ENCODE data around the gene OR10A6. TPM values are rescaled to one million over a fixed set of nuclear protein-coding genes. Genes with fewer than 3 reads are reported as not detected.

OR10A6 gene
- total and polyA plus RNA-seq, 3 donors from 2014 or later = not detected

DNA sequence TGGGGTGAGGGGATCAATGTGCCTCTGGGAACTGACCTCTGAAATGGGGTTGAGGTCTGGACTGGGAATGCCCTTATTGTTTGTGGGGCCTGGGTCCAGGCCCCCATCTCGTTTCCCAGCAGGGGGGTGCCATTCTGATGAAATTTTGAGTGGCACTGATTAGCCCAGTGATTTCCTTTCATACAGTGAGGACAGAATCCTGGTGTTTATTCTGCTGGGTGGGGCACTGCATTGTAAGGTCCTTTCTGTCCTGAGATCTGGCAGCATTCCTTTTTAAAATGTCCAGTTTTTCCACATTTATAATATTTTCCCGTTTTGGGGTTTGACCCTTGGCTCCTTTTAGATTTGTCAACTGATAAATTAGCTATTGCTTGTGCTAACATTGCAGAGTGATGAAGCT lies 27.1 kb downstream of the OR10A6 start:
- Histone ChIP-seq H3K36me3 (ENCODE audit: low read depth, missing control alignments) (no peaks in the 10 kb centered on the region), H3K4me1 (peaks cover 3% of the 10 kb centered on the region), H3K4me3 (no peak overlapping the region), H3K27me3 (no peaks in the 10 kb centered on the region), H3K27ac (no peak overlapping the region), H3K9me3 (no peaks in the 10 kb centered on the region)
- no peak for DNase-seq
- 28 to 36% methylated on average over 2 of the region's 2 CpGs for WGBS, 2 donors
- TF ChIP-seq POLR2A (IDR thresholded peaks at IDR 0.05) = no peak
- TF ChIP-seq, protein P1, sequence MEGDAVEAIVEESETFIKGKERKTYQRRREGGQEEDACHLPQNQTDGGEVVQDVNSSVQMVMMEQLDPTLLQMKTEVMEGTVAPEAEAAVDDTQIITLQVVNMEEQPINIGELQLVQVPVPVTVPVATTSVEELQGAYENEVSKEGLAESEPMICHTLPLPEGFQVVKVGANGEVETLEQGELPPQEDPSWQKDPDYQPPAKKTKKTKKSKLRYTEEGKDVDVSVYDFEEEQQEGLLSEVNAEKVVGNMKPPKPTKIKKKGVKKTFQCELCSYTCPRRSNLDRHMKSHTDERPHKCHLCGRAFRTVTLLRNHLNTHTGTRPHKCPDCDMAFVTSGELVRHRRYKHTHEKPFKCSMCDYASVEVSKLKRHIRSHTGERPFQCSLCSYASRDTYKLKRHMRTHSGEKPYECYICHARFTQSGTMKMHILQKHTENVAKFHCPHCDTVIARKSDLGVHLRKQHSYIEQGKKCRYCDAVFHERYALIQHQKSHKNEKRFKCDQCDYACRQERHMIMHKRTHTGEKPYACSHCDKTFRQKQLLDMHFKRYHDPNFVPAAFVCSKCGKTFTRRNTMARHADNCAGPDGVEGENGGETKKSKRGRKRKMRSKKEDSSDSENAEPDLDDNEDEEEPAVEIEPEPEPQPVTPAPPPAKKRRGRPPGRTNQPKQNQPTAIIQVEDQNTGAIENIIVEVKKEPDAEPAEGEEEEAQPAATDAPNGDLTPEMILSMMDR (IDR thresholded peaks at IDR 0.05) = no peak
- intact Hi-C loops (cut with DNase I; ENCODE audit: low total_unique reads) = no loop called here

DNA sequence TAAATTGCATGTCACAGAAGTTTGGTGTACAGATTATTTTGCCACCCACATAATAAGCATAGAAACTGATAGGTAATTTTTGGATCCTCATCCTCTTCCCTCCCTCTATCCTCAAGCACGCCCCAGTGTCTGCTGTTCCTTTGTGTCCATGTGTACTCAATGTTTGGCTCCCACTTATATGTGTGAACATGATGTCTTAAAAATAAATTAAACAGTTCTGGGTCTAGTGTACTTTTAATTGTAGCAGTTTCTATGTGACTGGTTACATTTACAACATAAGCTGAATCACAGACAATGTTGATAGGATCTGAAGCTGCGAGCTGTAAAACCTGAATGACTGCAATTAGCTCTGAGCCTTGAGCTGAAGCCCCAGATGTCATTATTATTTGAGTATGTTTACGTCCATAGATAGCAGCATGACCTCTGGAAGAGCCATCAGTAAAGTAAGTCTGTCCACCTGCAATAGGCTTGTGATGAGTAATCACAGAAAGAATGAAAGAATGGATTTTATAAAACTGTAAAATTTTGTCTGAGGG lies 29.7 kb downstream of the OR10A6 start:
- H3K27me3 ChIP-seq = no peaks in the 10 kb centered on the region
- peaks cover 10% of the 10 kb centered on the region for H3K4me1 ChIP-seq
- no peak overlapping the region for H3K27ac ChIP-seq
- intact Hi-C loops (cut with DNase I; ENCODE audit: low total_unique reads) = no loop called here
- no peaks in the 10 kb centered on the region for H3K36me3 ChIP-seq (ENCODE audit: low read depth, missing control alignments)
- 43 to 58% methylated on average over 3 of the region's 3 CpGs for WGBS, 2 donors
- no peak for TF ChIP-seq POLR2A (IDR thresholded peaks at IDR 0.05)
- TF ChIP-seq, protein P1 (IDR thresholded peaks at IDR 0.05) = no peak
- no peaks in the 10 kb centered on the region for H3K9me3 ChIP-seq
- H3K4me3 ChIP-seq = no peak overlapping the region
- DNase-seq = no peak

GRCh38 chr11:7900686-7901085 lies 30.4 kb downstream of the OR10A6 start:
- 85 to 88% methylated on average over 4 of the region's 4 CpGs for WGBS, 2 donors
- intact Hi-C loops (cut with DNase I; ENCODE audit: low total_unique reads) = no loop called here
- Histone ChIP-seq H3K4me3 (no peak overlapping the region), H3K27me3 (no peaks in the 10 kb centered on the region), H3K4me1 (peaks cover 16% of the 10 kb centered on the region), H3K36me3 (ENCODE audit: low read depth, missing control alignments) (no peaks in the 10 kb centered on the region), H3K9me3 (no peaks in the 10 kb centered on the region), H3K27ac (no peak overlapping the region)
- TF ChIP-seq, protein P1 (IDR thresholded peaks at IDR 0.05) = no peak
- no peak for TF ChIP-seq POLR2A (IDR thresholded peaks at IDR 0.05)
- DNase-seq = no peak

- no peak for TF ChIP-seq POLR2A (IDR thresholded peaks at IDR 0.05)
- TF ChIP-seq, protein P1 (IDR thresholded peaks at IDR 0.05) = no peak
- intact Hi-C loops (cut with DNase I; ENCODE audit: low total_unique reads) = loop anchor here (5.0 kb wide), 1 partner anchor 88 kb away; the partner anchor contains the start of gene EIF3F
- no peak overlapping the region for H3K27ac ChIP-seq
- 68 to 75% methylated on average over 4 of the region's 4 CpGs for WGBS, 2 donors
- DNase-seq = no peak
- peaks cover 23% of the 10 kb centered on the region for H3K4me1 ChIP-seq
- no peaks in the 10 kb centered on the region for H3K27me3 ChIP-seq
- H3K9me3 ChIP-seq = no peaks in the 10 kb centered on the region
- no peak overlapping the region for H3K4me3 ChIP-seq
- H3K36me3 ChIP-seq (ENCODE audit: low read depth, missing control alignments) = no peaks in the 10 kb centered on the region
Measured at GRCh38 chr11:7899418-7899817, 31.6 kb downstream of the OR10A6 start.

DNA sequence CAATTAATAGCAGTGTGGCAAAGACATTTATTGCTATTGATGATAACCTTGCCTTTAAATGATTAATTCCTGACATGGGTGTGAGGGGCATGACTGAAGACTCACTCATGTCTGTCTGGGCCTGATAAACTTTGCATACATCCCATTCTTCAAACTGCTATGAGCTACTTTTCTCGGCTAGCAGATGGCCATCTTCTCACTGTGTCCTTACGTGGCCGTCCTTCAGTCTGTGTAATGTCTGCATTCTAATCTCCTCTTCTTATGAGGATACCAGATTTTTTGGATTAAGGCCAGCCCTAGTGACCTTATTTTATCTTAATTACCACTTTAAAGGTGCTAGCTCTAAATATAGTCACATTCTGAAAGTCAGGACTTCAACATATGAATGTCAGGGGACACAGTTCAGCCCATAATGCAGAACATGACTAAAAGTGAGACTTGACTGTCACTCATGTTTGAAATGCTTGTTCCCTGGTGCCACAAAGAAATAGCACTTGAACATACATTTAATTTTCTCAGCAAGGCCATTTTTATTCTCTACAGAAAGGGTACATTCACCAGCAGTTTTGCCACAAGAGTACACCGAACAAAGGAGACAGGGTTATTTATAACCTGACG lies 32.3 kb downstream of the OR10A6 start:
- TF ChIP-seq, protein P1 (IDR thresholded peaks at IDR 0.05) = no peak
- no peak for TF ChIP-seq POLR2A (IDR thresholded peaks at IDR 0.05)
- H3K4me1 ChIP-seq = peaks cover 27% of the 10 kb centered on the region
- H3K27me3 ChIP-seq = no peaks in the 10 kb centered on the region
- no peaks in the 10 kb centered on the region for H3K36me3 ChIP-seq (ENCODE audit: low read depth, missing control alignments)
- 71 to 78% methylated on average over 5 of the region's 5 CpGs for WGBS, 2 donors
- DNase-seq = no peak
- H3K4me3 ChIP-seq = no peak overlapping the region
- intact Hi-C loops (cut with DNase I; ENCODE audit: low total_unique reads) = loop anchor here (5.0 kb wide), 1 partner anchor 89 kb away; the partner anchor contains the start of gene EIF3F
- no peaks in the 10 kb centered on the region for H3K9me3 ChIP-seq
- H3K27ac ChIP-seq = no peak overlapping the region

All from testis (tissue), 3 donors.